HG02623 (cell line): ENCODE results near the gene PRICKLE1.
"Not testable (repeated sequence)": the region's sequence is repeated elsewhere in the genome, so short reads cannot be mapped to it uniquely, and the experiment has no call there.

ENCODE experiments used
- ATAC-seq: cut with Tn5 transposase; IDR thresholded peaks from one replicate; pipeline ENCODE4 v1.9.1; 2021; ENCODE audit warnings: moderate library complexity; ENCODE audit not compliant: unreplicated experiment

PRICKLE1 gene

DNA sequence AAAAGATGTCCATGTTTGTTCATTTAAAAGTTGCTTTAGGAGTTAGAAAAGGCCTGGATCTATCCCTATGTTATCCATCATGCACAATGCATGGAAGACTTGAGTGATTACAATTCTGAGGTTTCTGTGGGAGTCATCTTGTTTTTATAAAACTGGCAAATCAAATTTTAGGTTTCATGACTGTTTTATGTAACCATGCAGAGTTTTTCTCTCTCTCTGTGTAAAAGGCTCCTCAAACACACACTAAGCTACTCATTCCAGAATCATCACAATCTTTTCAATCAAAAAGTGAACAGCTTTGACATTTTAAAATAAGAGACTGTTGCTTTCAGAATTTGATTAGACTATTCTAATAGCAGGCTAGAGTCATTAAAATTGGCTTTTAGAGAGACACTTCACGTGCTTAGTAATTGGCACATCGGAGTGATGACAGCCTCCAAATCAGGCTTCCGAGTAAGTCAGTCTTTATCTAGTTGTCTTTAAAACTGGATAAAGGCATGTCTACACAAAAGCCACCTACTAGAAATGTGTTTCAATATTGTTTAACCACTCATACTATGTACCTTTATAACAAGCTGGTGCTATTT lies 31.9 kb downstream of the PRICKLE1 start:
- no peak for ATAC-seq

DNA sequence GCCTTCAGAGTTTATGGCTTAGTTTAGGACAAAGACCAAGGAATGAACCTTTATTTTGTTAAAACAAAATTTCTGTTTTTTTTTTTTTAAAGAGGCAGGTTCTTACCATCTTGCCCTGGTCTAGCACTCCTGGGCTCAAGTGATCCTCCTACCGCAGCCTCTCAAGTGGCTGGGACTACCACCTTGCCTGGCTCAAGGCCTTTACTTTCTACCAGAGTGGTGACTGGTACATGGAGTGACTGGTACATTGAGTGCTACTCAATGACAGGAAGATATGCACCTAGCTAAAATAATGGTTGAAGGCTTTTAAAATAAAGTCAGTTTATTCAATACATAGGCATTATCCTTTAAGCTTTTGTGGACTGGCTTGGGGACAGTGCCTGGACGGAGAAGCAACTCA lies 32.6 kb downstream of the PRICKLE1 start:
- ATAC-seq, result no peak

DNA sequence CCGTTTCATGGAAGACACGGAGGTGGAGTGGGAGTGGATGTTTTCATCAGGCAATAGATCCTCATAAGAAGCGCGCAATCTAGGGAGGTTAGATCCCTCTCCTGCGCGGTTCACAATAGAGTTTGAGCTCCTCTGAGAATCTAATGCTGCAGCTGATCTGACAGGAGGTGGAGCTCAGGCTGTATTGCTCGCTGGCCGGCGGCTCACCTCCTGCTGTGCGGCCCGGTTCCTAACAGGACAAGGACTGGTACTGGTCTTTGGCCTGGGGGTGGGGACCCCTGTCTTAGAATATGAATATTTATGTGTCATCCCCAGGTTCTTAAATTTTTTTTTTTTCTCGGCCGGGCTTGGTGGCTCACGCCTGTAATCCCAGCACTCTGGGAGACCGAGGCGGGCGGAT lies 36.7 kb downstream of the PRICKLE1 start:
- ATAC-seq, result no peak

DNA sequence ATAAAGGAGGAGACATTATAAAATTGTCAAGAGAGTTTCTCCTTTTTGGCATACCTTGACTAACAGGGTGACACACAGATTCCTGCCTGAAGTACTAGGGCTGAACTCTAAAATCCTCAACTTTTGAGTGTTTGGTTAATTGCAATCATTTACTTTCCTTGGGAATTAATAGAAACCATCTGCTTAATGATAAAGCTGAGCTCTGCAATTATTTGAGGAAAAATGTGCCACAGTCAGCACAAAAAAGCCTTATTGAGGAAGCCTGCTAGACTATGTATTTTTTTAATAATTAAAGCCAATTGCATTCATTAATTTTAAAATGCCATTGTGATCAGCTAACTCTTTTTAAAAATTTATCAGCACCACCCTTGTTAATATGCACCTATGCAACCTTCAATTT lies 38.7 kb downstream of the PRICKLE1 start:
- ATAC-seq, result no peak

DNA sequence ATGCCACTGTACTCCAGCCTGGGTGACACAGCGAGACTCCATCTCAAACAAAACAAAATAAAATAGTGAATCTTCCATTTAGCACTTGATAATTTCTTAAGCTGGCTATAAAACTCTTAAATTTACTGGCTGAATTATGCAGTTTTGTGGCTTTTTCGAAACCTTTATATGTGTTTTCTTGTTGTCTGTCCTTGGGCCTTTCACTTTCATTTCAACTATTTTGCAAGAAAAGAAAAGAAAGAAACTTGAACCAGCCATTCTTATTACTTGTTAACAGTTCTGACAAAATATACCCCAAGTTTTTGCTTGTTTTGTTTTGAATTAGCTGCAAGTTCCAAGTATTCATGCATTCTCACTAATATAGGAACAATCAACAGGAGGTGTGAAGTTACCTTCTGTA lies 42.8 kb downstream of the PRICKLE1 start:
- no peak for ATAC-seq

DNA sequence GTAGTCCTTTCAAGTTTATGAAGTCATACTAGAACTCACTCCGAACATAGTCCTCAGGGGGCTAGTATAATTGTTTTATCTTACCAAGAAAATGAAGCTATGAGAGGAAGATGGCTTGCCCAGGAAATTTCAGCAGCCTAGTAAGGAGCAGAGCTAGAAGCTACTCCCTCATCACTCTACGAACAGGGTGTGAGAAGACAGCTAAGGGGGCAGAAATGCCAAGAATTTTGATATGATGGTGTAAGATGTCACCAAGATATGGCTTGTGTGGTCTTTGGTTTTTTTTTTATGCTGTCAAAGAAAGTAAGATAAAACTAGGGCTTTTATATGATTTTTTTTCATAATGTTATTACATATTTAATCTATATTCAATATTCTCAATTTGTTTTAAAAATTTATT lies 47.6 kb downstream of the PRICKLE1 start:
- no peak for ATAC-seq

DNA sequence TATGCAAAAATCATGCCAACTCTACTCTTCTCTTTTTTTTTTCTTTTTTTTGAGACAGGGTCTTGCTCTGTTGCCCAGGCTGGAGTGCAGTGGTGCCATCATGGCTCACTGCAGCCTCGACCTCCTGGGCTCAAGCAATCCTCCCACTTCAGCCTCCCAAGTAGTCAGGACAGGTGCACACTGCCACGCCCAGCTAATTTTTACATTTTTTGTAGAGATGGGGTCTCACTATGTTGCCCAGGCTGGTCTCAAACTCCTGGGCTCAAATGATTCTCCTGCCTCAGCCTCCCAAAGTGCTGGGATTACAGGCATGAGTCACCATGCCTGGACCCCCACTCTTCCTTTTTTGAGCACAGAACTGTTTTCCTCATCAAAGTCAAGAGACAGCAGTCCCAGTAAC lies 48.2 kb downstream of the PRICKLE1 start:
- not testable (repeated sequence) for ATAC-seq

DNA sequence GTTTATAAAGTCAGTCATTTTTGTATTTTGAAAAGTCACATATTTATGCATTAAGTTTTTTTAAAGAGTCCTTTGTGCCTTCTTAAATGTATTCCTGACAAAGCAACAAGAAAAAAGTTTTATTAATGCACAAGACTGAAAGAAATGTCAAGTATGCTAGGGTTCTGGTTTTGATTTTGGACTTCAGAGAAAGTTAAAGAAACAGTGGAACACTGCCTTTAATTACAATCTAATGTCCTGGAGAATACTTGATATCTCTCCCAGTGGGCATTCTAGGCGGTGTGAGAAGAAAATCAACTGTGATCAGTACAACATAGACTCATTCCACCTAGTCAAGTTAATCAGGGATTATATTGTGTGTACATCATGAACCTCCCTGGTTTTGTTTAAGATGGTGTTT lies 49.9 kb downstream of the PRICKLE1 start:
- ATAC-seq, result no peak

DNA sequence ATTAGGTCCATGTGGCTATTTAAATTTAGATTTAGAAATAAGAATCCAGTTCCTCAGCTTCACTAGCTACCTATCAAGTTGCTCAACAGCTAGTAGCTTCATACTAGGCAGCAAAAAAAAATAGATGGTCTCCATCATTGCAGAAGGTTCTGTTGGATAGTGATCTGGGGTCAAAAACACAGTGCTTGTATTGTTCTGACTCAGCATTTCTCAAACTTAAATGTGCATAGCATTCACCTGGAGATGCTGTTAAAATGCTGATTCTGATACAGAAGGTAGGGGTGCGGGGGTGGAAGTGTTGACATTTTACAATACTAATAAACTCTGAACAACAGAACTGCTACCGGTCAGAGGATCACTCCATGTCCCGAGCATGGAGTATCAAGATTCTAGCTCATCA lies 51.3 kb downstream of the PRICKLE1 start:
- ATAC-seq, result no peak

DNA sequence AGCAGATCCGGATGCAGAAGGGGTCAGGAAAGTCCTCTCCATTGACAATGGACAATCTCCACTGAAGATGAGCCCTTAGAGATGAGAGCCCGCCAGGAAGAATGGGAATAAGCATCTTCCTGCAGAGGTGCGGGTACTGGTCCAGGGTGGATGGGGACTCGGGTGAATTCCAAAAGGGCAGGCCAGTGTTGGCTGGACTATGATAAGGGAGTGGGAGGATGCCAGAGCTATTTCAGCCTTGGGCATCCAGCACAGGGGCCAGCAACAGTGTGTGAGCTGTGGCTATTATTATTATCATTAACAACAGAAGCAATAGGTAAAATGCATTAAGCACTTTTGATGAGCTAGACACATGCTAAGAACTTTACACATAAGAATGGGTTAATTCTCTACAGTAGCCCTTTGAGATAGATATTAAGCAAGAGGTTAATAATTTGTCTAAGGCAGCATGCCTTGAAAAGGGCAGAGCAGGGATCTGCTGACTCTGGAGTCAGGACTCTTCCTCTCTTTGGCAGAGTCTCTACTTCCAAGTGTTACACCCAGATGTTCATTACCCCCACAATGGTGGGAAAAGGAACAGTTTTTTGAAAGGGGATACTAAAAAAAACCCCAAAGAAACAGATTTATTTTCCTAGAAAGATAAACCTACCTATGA lies 55.2 kb downstream of the PRICKLE1 start:
- ATAC-seq, result no peak

DNA sequence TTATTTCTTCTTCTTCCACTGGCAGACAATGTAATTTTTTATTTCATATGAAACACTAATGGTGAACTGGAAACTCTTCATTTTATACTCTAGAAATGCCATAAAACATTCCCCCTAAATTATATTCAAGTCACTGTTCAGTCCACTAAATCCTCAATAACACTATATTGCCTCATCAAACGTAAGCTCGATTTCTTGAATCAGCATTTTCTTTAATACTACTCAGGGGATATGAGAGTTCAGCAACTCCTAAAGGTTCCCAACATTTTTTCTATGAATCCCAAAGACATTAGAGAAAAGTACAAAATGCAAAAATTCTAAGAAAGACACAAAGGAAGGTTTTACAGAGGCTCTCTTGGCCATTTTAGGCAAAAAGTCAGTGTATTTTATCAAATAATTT lies 59.3 kb downstream of the PRICKLE1 start:
- no peak for ATAC-seq

DNA sequence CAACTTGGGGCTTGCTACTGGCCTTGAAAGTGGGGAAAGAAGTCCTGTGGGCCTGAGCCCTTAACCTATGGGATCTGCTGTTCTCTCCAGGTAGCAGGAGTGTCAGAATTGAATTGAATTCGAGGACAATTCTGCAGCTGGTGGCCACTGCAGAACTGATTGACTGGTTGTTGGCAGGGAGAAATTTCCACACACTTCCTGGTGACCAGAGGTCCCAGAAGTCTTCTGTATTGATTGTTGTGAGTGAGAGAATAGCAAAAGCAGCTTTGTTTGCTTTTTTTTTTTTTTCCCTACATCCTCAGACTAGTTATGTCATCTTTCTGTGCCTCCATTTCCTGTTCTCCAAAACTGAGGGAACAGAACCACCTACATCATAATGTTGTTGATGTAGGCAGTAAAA lies 64.1 kb downstream of the PRICKLE1 start:
- ATAC-seq, result no peak

DNA sequence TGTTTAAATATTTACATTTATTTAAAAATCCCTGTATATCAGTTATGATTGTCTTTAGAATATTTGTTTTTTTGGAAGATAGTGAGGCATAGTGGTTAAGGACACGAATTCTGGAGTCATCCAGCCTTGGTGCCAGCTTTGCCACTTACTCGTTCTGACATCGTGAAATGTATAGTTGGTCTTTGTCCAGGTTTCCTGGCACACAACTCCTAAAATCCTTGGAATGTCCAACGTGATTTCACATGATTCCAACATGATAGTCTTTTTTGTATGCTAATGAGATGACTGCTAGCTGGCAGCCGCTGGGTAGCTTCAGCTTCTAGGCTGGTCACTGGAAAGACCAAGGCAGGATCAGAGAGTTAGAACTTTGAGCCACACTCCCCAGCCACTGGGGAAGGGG lies 64.8 kb downstream of the PRICKLE1 start:
- ATAC-seq, result no peak

DNA sequence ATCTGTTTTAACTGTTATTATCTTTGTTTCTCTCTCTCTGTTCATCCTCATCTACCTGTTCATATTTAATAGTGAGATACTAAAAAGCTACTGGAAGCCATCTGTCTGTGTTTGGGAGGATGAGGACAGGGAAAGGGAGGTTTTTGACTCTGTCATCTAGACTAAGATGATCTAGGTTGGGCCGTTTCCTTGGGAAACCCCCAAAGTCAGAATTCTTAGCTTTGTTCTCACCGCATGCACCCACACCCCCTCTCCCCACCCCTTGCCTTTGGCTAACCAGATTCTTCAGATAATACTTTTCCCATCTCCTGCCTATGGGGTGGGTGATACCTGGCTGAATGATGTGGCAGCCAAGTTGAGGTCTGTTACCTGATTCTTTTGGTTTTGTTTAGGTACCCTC lies 73.0 kb downstream of the PRICKLE1 start:
- ATAC-seq, result no peak

DNA sequence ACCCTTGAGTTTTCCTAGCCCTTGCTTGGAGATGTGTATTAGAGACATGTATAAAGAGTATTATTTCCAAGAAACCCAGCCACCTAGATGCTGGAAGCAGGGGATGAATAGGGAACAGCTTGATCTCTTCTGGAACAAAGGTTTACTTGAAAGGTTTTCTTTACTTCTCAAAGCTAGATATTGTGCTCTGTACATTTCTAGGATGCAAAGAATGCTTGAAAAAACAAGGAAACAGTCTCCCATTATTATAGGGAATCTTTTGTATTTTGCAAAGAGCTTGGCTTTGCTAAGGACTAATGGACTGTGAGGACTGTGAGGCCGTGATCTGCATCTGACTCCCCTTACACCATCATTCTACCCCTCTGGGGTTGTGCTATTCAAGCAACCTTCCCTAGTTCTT lies 77.9 kb downstream of the PRICKLE1 start:
- ATAC-seq, result no peak

DNA sequence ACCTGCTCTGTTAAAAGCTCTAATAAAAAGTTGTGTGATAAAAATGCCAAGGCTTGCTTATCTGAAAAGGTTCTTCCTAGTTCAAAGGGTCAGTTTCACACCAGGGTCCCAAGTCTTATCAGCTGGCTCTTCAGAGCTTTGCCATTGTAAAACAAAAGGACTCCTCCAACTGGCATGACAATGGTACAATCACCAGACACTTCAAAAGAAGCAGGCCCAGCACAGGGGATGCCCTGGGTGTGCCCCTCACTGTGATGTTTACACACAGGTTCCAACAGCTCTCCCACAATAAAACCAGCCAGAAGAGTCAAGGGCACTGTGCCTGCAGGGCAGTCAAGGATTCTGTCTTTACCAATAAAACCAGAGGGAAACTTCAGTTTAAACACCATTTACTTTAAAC lies 78.7 kb downstream of the PRICKLE1 start:
- ATAC-seq, result no peak

DNA sequence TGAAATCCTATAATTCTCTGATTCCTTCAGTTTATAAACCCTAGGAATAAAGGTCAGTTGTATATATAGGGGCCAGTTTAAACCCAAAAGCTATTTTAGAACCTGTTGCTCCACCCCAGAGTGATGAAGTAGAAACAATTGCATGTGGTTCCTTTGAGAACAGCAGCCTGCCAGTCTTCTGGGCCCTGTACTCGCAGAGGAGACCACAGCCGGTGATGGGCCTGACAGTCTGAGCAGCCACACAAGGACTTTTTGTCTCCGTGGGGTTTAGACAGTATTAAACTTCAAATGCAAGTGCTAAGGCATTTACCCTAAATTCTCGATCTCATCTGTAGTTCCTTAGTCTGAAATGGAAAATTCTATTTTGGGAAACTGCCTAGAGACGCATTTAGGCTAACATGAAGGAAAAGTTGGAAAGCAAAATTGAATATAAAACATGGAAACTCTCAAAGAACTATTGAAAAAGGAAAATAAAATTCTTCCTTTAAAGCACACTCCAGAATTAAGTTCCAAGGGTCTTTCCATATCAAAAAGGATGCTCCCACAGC lies 80.6 kb downstream of the PRICKLE1 start:
- ATAC-seq, result no peak

DNA sequence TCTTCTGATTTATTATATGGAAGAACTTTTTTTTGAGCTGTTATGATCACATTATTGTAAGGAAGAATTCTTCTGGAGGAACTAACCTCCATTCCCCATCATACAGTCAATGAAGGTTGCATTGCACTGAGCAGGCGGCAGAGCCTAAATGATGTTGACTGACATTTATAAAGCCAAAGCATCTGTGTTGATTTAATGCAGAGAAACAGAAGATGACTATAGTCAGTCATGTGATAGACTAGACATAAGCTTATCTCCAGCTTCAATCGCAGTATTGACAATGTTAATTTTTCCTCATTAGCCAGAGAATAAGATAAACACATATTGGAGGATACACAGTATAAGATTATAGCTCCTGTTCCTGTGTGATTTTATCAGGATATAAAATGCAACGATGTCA lies 82.0 kb downstream of the PRICKLE1 start:
- no peak for ATAC-seq

DNA sequence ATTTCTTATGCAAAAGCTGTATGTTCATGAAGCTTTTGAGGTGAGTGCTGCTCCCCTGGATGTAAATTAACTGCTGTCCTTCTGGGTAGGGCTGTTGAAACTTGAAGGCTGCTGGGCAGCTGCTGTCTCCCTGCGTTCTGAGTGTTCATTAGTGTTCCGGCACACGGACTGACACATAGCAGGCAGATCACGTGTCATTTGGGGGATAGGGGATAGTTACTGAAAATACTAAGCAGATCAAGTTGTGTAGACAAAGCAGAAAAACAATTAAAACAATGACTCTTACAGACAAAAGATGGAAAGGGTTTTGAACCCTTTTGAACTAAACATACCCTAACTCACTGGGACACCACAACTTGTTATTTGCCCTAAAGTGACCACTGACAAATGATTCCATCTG lies 82.5 kb downstream of the PRICKLE1 start:
- no peak for ATAC-seq

DNA sequence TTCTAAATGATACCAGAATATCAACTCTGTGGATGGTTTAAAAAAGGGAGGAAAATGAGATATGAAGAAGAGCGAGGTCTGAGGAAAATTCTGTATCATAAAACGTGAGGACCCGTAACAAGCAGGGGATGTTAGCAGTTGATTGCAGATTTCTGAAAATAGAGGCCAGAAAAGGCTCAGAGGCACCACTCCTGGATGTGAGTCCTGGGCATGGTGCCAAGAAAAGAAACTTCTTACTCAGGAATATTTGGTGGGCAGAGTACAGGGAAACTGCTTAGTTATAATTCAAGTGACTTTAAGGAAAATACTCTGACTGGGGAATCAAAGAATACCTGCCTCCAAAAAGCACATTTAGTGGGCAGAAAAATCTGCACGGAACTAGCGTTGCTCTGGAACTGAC lies 85.5 kb downstream of the PRICKLE1 start:
- no peak for ATAC-seq

DNA sequence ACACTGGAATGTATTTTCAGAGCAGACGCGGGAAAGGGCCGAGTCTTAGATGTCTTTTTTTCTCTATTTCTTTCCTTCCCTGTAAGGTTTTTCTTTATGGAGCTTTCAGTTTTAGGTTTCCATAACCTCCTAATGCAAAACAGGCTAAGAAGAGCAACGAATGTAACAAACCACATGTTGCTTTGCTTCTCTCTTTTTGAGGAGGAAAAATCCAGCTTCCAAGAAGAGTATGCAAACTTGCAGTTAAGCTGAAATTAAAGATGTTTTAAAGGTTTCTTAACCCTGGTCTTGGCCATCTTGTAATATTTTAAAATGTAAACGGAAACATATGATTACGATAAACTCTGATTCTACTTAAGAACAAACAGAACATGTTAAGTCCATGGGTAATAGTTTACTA lies 86.9 kb downstream of the PRICKLE1 start:
- no peak for ATAC-seq

DNA sequence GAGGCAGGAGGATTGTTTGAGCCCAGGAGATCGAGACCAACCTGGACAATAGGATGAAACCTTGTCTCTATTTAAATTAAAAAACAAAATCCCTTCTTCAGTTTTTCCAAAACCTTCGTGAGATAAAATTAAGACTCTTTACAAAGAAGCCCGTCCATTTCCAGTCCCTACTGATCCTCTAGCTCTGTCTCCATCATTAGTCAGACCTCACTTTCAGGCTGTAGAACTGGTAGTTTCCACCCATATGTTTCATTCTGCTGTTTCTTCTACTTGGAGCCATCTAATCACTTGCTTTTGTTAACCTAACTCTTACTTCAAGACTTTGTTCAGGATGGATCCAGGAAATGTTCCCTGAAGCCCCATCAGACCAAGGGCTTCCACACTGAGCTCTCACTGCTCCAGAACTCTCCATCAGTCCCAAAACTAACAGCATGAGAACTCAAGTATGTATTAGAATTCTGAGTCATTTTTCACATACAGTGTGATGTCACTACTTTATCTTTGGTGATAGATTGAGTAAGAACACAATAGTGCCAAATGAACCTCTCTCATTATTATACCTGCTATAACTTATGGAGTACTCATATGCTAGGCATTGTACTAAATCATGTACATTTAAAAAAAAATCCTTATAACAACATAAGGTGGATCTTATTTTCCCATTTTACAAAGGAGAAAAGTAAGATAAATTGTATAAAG lies 90.8 kb downstream of the PRICKLE1 start:
- ATAC-seq, result no peak
